22Rv1 (cell line): ENCODE data around the gene ZNF594.

Source experiments
- CTCF ChIP-seq: fragments of 450-650 bp; IDR thresholded peaks from 2 replicates; pipeline ENCODE4 v1.5.1; 2017; ENCODE audit warnings: mild to moderate bottlenecking
- ZFX ChIP-seq: fragments of 450-650 bp; IDR thresholded peaks from 2 replicates; pipeline ENCODE4 v1.6.1; 2017; ENCODE audit warnings: antibody characterized with exemption, borderline replicate concordance

DNA sequence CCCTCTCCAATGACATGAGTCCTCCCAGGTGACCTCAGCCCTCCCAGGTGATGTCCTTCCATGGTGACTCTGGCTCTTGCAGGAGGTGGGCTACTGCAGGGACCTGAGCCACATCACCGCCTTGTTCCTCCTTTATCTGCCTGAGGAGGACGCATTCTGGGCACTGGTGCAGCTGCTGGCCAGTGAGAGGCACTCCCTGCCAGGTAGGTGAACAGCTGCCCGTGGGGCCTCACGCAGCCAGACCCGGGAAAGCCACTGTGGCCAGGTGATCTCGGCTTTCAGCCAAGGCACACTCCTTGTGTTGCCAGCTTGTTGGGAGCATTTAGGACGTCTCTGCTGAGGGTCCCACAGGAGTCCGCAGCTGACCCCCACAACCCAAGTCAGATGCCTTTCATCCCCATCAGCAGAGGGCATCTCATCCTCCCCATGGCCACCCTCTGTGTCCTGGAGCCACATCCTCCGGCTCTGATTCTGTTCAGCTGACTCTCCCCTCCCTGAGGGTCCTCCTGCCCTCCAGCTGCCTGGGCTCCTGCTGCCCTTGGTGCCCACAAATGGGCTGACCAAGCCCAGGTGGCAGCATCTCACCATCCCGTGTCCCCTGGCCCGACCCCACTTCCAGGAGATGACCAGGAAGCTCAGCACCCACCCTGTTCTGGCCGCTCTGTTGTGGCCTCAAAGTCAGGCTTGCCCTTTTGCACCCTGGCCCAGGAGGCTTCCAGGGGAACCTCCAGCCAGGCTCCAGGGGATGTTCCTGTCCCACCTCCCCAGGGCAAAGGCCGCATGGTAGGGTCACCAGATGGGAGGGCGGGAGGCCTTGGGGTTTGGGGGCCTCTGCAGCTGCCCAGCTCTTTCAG lies 55.7 kb downstream of the ZNF594 start:
- TF ChIP-seq CTCF (no peak), ZFX (no peak)
